Neural cell (in vitro differentiated cells): ENCODE measurements around the gene BCAT1. TPM values are rescaled to one million over a fixed set of nuclear protein-coding genes. Genes with fewer than 3 reads are reported as not detected.

Experiments
- H2AFZ ChIP-seq: fragments of 200-600, 300-800 bp; sonication (generic), shearing (Covaris generic); 2 replicates; pipeline ENCODE4 v1.6.0; 2014; ENCODE audit warnings: low read depth, mild to moderate bottlenecking, antibody characterized with exemption, low read length, moderate library complexity
- H3F3A ChIP-seq: fragments of 200-600 bp; shearing (Covaris generic); 2 replicates; pipeline ENCODE4 v1.6.1; 2016; ENCODE audit warnings: mild to moderate bottlenecking, moderate library complexity, mixed read lengths, antibody characterized with exemption, low read length; ENCODE audit not compliant: insufficient read depth, poor library complexity, severe bottlenecking
- H3K27ac ChIP-seq: fragments of 200-600, 300-800 bp; sonication (generic), shearing (Covaris generic); 2 replicates; pipeline ENCODE4 v1.5.1; 2014; ENCODE audit warnings: mild to moderate bottlenecking, low read length, moderate library complexity
- H3K27me3 ChIP-seq: fragments of 300-800, 200-600 bp; sonication (generic), shearing (Covaris generic); 2 replicates; pipeline ENCODE4 v1.6.0; 2014; ENCODE audit warnings: mild to moderate bottlenecking, low read depth, low read length, moderate library complexity; ENCODE audit not compliant: insufficient read depth
- H3K36me3 ChIP-seq: fragments of 300-800, 200-600 bp; sonication (generic), shearing (Covaris generic); 2 replicates; pipeline ENCODE4 v1.5.1; 2014; ENCODE audit warnings: mild to moderate bottlenecking, antibody characterized with exemption, low read length, moderate library complexity; ENCODE audit not compliant: insufficient read depth
- H3K4me2 ChIP-seq: fragments of 300-800, 200-600 bp; sonication (generic), shearing (Covaris generic); 2 replicates; pipeline ENCODE4 v1.6.0; 2014; ENCODE audit warnings: mild to moderate bottlenecking, low read length
- H3K4me3 ChIP-seq: fragments of 300-800, 200-600 bp; sonication (generic), shearing (Covaris generic); 2 replicates; pipeline ENCODE4 v1.5.1; 2014; ENCODE audit warnings: mild to moderate bottlenecking, low read length, moderate library complexity
- H3K79me2 ChIP-seq: fragments of 200-600 bp; shearing (Covaris generic); replicated peaks from 2 replicates; pipeline ENCODE4 v1.6.0; 2014; ENCODE audit warnings: mild to moderate bottlenecking, low read length, moderate library complexity; ENCODE audit not compliant: insufficient read depth
- H3K9ac ChIP-seq: fragments of 300-800, 200-600 bp; sonication (generic), shearing (Covaris generic); 2 replicates; pipeline ENCODE4 v1.6.1; 2016; ENCODE audit warnings: mild to moderate bottlenecking, low read length, mixed read lengths
- H3K9me2 ChIP-seq: fragments of 200-600 bp; shearing (Covaris generic); 2 replicates; pipeline ENCODE4 v1.6.1; 2016; ENCODE audit warnings: mild to moderate bottlenecking, low read length, mixed read lengths; ENCODE audit not compliant: insufficient read depth
- H3K9me3 ChIP-seq: fragments of 200-600, 300-800 bp; sonication (generic), shearing (Covaris generic); 2 replicates; pipeline ENCODE4 v1.6.1; 2016; ENCODE audit warnings: mild to moderate bottlenecking, mixed run types, low read length, moderate library complexity, mixed read lengths
- H4K20me1 ChIP-seq: fragments of 200-600 bp; shearing (Covaris generic); 2 replicates; pipeline ENCODE4 v1.6.1; 2016; ENCODE audit warnings: mild to moderate bottlenecking, mixed run types; ENCODE audit not compliant: insufficient read depth
- EP300 ChIP-seq: fragments of 450-650 bp; conservative IDR thresholded peaks from 2 replicates; pipeline ENCODE4 v1.6.1; 2014; ENCODE audit warnings: antibody characterized with exemption, mild to moderate bottlenecking, moderate library complexity; ENCODE audit not compliant: poor library complexity, severe bottlenecking
- EZH2 ChIP-seq: fragments of 200-600, 300-800 bp; shearing (Covaris generic), sonication (generic); IDR thresholded peaks from 2 replicates; pipeline ENCODE4 v1.6.1; 2014; ENCODE audit warnings: antibody characterized with exemption, low read length, borderline replicate concordance, mild to moderate bottlenecking; ENCODE audit not compliant: insufficient read depth, poor library complexity, severe bottlenecking
- MXI1 ChIP-seq: fragments of 450-650 bp; conservative IDR thresholded peaks from 2 replicates; pipeline ENCODE4 v1.6.1; 2014; ENCODE audit warnings: antibody characterized with exemption, mild to moderate bottlenecking; ENCODE audit not compliant: poor library complexity, severe bottlenecking
- POLR2AphosphoS5 ChIP-seq: IDR thresholded peaks from 2 replicates; pipeline ENCODE4 v1.6.1; 2012
- RAD21 ChIP-seq: fragments of 450-650 bp; conservative IDR thresholded peaks from 2 replicates; pipeline ENCODE4 v1.6.1; 2014; ENCODE audit warnings: antibody characterized with exemption, mild to moderate bottlenecking, moderate library complexity
- SMC3 ChIP-seq: fragments of 450-650 bp; conservative IDR thresholded peaks from 2 replicates; pipeline ENCODE4 v1.6.1; 2014; ENCODE audit warnings: antibody characterized with exemption, mild to moderate bottlenecking, moderate library complexity; ENCODE audit not compliant: poor library complexity
- TAF1 ChIP-seq: IDR thresholded peaks from 2 replicates; pipeline ENCODE4 v1.6.1; 2012; ENCODE audit warnings: low read depth
- polyA plus RNA-seq: library from polyadenylated mRNA; depleted of rRNA; stranded (reverse); fragments of >200 nt; gene quantifications from 2 replicates; pipeline ENCODE4 v1.2.3, GENCODE V29; 2014
- TF ChIP-seq, protein P1 (sequence below): fragments of 450-650 bp; IDR thresholded peaks from 2 replicates; pipeline ENCODE4 v1.5.1; 2014; ENCODE audit warnings: antibody characterized with exemption, mild to moderate bottlenecking, moderate library complexity; ENCODE audit not compliant: poor library complexity, severe bottlenecking
- TF ChIP-seq, protein P2 (sequence below): IDR thresholded peaks from 2 replicates; pipeline ENCODE4 v1.6.1; 2012; ENCODE audit warnings: borderline replicate concordance

The BCAT1 gene
- polyA plus RNA-seq, 1 donor from 2014 or later, result 31.3 TPM

DNA sequence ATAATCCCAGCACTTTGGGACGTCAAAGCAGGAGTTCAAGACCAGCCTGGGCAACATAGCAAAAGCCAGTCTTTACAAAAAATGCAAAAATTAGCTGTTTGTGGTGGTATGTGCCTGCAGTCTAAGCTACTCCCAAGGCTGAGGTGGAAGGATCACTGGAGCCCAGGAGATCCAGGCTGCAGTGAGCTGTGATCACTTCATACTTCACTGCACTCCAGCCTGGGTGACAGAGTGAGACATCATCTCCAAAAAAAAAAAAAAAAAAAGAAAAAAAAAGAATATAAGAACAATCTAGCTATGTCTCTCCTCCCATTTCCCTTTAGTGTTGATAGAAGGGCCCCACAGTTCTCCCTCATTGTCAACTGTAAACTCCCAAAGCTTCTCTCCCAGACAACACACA is 3.5 kb upstream of the BCAT1 start:
- TF ChIP-seq MXI1 (no peak), EZH2 (no peak), RAD21 (no peak), TAF1 (no peak), EP300 (no peak), SMC3 (no peak), POLR2AphosphoS5 (no peak)
- TF ChIP-seq, protein P1, sequence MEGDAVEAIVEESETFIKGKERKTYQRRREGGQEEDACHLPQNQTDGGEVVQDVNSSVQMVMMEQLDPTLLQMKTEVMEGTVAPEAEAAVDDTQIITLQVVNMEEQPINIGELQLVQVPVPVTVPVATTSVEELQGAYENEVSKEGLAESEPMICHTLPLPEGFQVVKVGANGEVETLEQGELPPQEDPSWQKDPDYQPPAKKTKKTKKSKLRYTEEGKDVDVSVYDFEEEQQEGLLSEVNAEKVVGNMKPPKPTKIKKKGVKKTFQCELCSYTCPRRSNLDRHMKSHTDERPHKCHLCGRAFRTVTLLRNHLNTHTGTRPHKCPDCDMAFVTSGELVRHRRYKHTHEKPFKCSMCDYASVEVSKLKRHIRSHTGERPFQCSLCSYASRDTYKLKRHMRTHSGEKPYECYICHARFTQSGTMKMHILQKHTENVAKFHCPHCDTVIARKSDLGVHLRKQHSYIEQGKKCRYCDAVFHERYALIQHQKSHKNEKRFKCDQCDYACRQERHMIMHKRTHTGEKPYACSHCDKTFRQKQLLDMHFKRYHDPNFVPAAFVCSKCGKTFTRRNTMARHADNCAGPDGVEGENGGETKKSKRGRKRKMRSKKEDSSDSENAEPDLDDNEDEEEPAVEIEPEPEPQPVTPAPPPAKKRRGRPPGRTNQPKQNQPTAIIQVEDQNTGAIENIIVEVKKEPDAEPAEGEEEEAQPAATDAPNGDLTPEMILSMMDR, result no peak
- TF ChIP-seq, protein P2, sequence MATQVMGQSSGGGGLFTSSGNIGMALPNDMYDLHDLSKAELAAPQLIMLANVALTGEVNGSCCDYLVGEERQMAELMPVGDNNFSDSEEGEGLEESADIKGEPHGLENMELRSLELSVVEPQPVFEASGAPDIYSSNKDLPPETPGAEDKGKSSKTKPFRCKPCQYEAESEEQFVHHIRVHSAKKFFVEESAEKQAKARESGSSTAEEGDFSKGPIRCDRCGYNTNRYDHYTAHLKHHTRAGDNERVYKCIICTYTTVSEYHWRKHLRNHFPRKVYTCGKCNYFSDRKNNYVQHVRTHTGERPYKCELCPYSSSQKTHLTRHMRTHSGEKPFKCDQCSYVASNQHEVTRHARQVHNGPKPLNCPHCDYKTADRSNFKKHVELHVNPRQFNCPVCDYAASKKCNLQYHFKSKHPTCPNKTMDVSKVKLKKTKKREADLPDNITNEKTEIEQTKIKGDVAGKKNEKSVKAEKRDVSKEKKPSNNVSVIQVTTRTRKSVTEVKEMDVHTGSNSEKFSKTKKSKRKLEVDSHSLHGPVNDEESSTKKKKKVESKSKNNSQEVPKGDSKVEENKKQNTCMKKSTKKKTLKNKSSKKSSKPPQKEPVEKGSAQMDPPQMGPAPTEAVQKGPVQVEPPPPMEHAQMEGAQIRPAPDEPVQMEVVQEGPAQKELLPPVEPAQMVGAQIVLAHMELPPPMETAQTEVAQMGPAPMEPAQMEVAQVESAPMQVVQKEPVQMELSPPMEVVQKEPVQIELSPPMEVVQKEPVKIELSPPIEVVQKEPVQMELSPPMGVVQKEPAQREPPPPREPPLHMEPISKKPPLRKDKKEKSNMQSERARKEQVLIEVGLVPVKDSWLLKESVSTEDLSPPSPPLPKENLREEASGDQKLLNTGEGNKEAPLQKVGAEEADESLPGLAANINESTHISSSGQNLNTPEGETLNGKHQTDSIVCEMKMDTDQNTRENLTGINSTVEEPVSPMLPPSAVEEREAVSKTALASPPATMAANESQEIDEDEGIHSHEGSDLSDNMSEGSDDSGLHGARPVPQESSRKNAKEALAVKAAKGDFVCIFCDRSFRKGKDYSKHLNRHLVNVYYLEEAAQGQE, result no peak
- Histone ChIP-seq H2AFZ (no peak overlapping the region), H3K9ac (no peak overlapping the region), H4K20me1 (no peaks in the 10 kb centered on the region), H3K9me3 (no peaks in the 10 kb centered on the region), H3K4me3 (no peak overlapping the region), H3K27ac (no peak overlapping the region), H3K36me3 (no peaks in the 10 kb centered on the region), H3F3A (no peaks in the 10 kb centered on the region), H3K79me2 (peaks cover 8% of the 10 kb centered on the region), H3K9me2 (no peaks in the 10 kb centered on the region), H3K4me2 (no peak overlapping the region), H3K27me3 (peaks cover 20% of the 10 kb centered on the region)

DNA sequence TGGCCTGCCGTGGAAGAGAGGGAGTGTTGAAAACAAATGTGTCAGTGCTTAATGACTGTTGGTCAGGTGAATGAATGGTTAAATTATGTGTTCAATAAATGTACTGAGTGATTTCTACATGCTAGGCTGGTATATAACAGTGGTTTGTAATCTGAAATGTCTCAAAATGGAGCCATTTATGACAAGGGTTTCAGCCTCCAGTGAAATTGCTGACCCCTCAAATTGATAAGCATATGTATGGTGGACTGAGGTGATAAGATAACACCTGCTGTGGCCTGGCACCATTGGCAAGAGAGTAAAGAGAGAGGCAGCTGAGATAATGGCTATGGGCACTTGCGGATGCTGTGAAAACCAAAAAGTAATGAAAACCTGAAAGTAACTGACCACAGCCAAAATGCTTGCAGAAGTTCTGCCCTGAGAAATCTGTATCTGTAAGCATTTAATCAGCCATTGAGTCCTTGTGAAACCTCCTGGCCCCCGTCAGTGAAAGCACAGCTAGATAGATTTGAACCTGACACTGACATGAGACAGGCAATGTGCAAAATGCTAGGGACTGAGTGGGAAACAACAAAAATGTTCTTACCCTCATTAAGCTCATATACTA is 1.4 kb upstream of the BCAT1 start:
- TF ChIP-seq POLR2AphosphoS5, result no peak
- no peak for TF ChIP-seq MXI1
- TF ChIP-seq EP300, result no peak
- no peak for TF ChIP-seq EZH2
- no peak for TF ChIP-seq TAF1
- TF ChIP-seq, protein P1, result no peak
- TF ChIP-seq, protein P2, result no peak
- no peak for TF ChIP-seq SMC3
- no peak for TF ChIP-seq RAD21
- H3K27ac ChIP-seq, result no peak overlapping the region
- no peak overlapping the region for H3K9ac ChIP-seq
- no peaks in the 10 kb centered on the region for H3K9me3 ChIP-seq
- peaks cover 22% of the 10 kb centered on the region for H3K27me3 ChIP-seq
- peaks cover 2% of the 10 kb centered on the region for H3F3A ChIP-seq
- no peaks in the 10 kb centered on the region for H4K20me1 ChIP-seq
- H3K79me2 ChIP-seq, result peaks cover 24% of the 10 kb centered on the region
- no peak overlapping the region for H2AFZ ChIP-seq
- H3K9me2 ChIP-seq, result no peaks in the 10 kb centered on the region
- no peak overlapping the region for H3K4me2 ChIP-seq
- H3K4me3 ChIP-seq, result no peak overlapping the region
- no peaks in the 10 kb centered on the region for H3K36me3 ChIP-seq
